Fibroblast of skin of left quadriceps (primary cell): ENCODE measurements around the gene PPIA.
"Not testable (repeated sequence)": the region's sequence is repeated elsewhere in the genome, so short reads cannot be mapped to it uniquely, and the experiment has no call there.

Experiments
- DNase-seq, 2 experiments: peaks; one replicate each; pipeline ENCODE4 v3.0.0-alpha.2; 2013; ENCODE audit warnings: low read depth in 2 of 2

PPIA gene

GRCh38 chr7:44787762-44788161 lies 8.7 kb upstream of the PPIA start:
- DNase-seq = no peak

- DNase-seq = no peak
Observed at GRCh38 chr7:44789990-44790389, 6.5 kb upstream of the PPIA start.

- peak in 1 of 2 experiments; percentile 40 for DNase-seq
Observed at GRCh38 chr7:44791278-44792219, 4.9 kb upstream of the PPIA start.

DNA sequence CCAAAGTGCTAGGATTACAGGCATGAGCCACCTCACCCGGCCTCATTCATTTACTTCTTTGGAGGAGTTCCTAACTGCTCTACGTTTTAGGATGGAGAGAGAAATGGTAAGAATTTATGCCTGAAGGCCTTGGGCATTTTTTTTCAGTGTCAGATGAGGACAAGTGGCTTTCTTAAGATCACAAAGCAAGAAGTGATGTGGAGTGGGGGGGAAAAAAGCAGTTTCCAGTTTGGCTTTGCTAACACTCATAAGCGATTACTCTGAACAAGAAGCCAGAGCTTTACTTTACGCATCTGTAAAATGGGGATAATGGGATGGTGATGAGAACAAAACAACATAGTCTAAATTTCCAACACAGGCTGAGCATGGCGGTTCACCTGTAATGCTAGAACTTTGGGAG lies 2.6 kb upstream of the PPIA start:
- no peak for DNase-seq

GRCh38 chr7:44794331-44794730 lies 2.1 kb upstream of the PPIA start:
- DNase-seq = peak in 1 of 2 experiments; percentile 23

- DNase-seq = no peak
Observed at GRCh38 chr7:44796034-44796503, 412 bp upstream of the PPIA start.

GRCh38 chr7:44797329-44798258 lies 1.1 kb downstream of the PPIA start:
- peak; percentile 65 to 69 for DNase-seq

- DNase-seq = no peak
Observed at GRCh38 chr7:44798649-44799305, 2.3 kb downstream of the PPIA start.

- DNase-seq = no peak
Observed at GRCh38 chr7:44799939-44800338, 3.5 kb downstream of the PPIA start.

- no peak for DNase-seq
Observed at GRCh38 chr7:44801890-44802289, 5.4 kb downstream of the PPIA start.

GRCh38 chr7:44802418-44803025 lies 6.0 kb downstream of the PPIA start:
- DNase-seq = no peak

GRCh38 chr7:44803828-44804519 lies 7.5 kb downstream of the PPIA start:
- DNase-seq = not testable (repeated sequence)

- no peak for DNase-seq
Observed at GRCh38 chr7:44805950-44806349, 9.5 kb downstream of the PPIA start.

DNA sequence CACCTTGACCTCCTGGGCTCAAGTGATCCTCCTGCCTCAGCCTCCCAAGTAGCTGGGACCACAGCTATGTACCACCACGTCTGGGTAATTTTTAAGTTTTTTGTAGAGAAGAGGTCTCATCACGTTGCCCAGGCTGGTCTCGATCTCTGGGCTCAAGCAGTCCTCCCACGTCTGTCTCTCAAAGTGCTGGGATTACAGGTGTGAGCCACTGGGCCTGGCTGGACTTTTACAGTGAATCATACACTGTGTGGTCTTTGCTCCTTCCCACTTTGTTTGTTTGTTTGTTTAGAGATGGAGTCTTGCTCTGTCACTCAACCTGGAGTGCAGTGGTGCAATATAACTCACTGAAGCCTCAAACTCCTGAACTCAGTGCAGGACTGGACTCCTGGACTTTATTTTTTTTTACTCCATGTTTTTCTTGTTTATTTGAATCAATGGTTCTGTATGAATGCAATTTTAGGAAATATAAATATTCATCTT lies 12.5 kb downstream of the PPIA start:
- DNase-seq = no peak

- no peak for DNase-seq
Observed at GRCh38 chr7:44811093-44811492, 14.6 kb downstream of the PPIA start.

- no peak for DNase-seq
Observed at GRCh38 chr7:44811571-44811970, 15.1 kb downstream of the PPIA start.

- DNase-seq = no peak
Observed at GRCh38 chr7:44814919-44815318, 18.4 kb downstream of the PPIA start.

- DNase-seq = no peak
Observed at GRCh38 chr7:44819292-44819691, 22.8 kb downstream of the PPIA start.

DNA sequence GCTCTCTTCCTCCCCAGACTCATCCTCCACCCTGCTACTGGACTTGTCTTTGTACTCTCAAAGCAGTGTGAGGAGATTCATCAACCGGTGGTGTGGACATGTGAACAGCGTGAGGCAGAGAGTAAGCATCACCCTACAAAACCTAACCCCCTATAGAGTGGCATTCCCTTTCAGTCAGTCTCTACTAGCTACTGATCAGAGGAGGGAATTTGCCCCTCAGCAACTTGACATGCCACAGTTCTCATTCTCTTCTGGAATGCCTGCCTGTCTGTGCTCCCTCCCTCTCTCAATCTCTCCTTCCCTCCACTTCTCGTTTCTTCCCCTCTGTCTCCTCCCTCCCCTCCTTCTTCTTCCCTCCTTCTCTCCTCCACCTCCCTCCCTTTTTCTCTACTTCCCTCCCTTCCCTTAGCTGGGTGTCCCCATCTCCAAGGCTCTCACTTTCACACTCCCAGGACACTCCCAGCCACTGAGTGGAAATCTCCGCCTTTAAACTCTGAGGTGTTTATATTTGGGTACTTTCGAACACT lies 26.8 kb downstream of the PPIA start:
- DNase-seq = no peak

GRCh38 chr7:44824894-44825526 lies 28.5 kb downstream of the PPIA start:
- DNase-seq = peak; percentile 9 to 15
